ENCODE data around the gene CSH2. TPM values are rescaled to one million over a fixed set of nuclear protein-coding genes. Genes with fewer than 3 reads are reported as not detected.
"Not testable (repeated sequence)": the region's sequence is repeated elsewhere in the genome, so short reads cannot be mapped to it uniquely, and the experiment has no call there.

Gene CSH2
- total and polyA plus RNA-seq, 2 of the 8 experiments (the other 6 are each of a cell fraction or from before 2014, with no cell fraction given): 0.43 TPM; not detected in 1

DNA sequence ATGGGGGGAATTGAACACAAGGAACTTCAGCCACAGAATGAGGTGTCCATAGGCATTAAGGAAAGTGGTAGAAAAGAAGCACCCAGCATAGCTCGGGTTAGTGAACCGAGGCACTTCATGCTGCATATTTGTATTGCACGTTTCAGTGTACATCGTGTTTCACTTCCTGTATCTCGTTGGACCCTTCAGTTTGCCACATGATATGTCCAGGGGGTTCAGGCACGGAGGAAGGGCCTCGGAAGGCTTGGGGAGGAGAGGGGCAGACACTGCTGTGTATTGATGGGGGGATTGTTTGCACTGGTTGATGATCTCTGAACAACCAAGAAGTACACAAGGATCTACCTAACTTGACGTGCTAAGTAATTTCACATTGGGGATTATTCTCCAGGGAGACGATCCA is 48.9 kb upstream of the CSH2 start:
- H3K23me2 ChIP-seq (ENCODE audit: low read depth, low read length); H3K79me2 ChIP-seq (ENCODE audit: control insufficient read depth in 1 of 2, insufficient read depth in 2 of 2, low read length in 2 of 2); H2BK5ac ChIP-seq (ENCODE audit: low read depth, low read length); H3K23ac ChIP-seq (ENCODE audit: insufficient read length); H2BK120ac ChIP-seq (replicated peaks; ENCODE audit: low read depth, low read length); H3K27me3 ChIP-seq (replicated peaks in 1 of 4; ENCODE audit: control insufficient read depth in 3 of 4, extremely low read depth in 1 of 4, insufficient read depth in 3 of 4, low read length in 3 of 4); DNase-seq (ENCODE audit: low read depth in 1 of 2, low spot score in 2 of 2); H2BK20ac ChIP-seq (ENCODE audit: low read length); H4K20me1 ChIP-seq (replicated peaks in 1 of 2; ENCODE audit: control insufficient read depth in 1 of 2, insufficient read depth in 2 of 2, low read length in 2 of 2); H2BK15ac ChIP-seq (ENCODE audit: low read length); H3K27ac ChIP-seq (ENCODE audit: low read depth, low read length); H3K4ac ChIP-seq (replicated peaks; ENCODE audit: insufficient read length, low read depth, low read length); H2BK12ac ChIP-seq (ENCODE audit: low read depth, low read length); H3K79me1 ChIP-seq (ENCODE audit: low read depth, low read length); POLR2A ChIA-PET (ENCODE audit: partially characterized antibody); H3K4me1 ChIP-seq (replicated peaks in 1 of 4; ENCODE audit: control insufficient read depth in 3 of 4, insufficient read depth in 4 of 4, low read length in 3 of 4); H3K56ac ChIP-seq (replicated peaks; ENCODE audit: insufficient read length, low read depth, low read length); H3K4me2 ChIP-seq (ENCODE audit: insufficient read depth in 1 of 2, low read depth in 2 of 2, low read length in 2 of 2); H3K4me3 ChIP-seq (ENCODE audit: extremely low read depth in 1 of 4, insufficient read depth in 2 of 4, low read depth in 3 of 4, low read length in 4 of 4); H3K9me3 ChIP-seq (ENCODE audit: insufficient read depth in 2 of 2, low read depth in 1 of 2, low read length in 1 of 2); H2AK5ac ChIP-seq (ENCODE audit: low read depth, low read length); FAIRE-seq; H3K36me3 ChIP-seq (ENCODE audit: control insufficient read depth in 2 of 4, insufficient read depth in 4 of 4, low read length in 3 of 4); H4K91ac ChIP-seq (replicated peaks; ENCODE audit: insufficient read length, low read length); H2AFZ ChIP-seq (ENCODE audit: low read length); H3K14ac ChIP-seq (ENCODE audit: insufficient read length); H4K5ac ChIP-seq (ENCODE audit: insufficient read length, low read depth, low read length); H4K8ac ChIP-seq (ENCODE audit: extremely low read depth, insufficient read depth, low read length); H3K18ac ChIP-seq (ENCODE audit: extremely low read depth, low read length); H3K9ac ChIP-seq (replicated peaks in 1 of 4; ENCODE audit: extremely low read depth in 1 of 4, low read depth in 3 of 4, low read length in 3 of 4): not testable (repeated sequence)
- 91% methylated on average over 9 of the region's 9 CpGs; no CpG with 5 or more reads in 1 of the 2 experiments for WGBS, 2 experiments (ENCODE audit: extremely low coverage in 1 of 2, insufficient coverage in 1 of 2, insufficient read length in 1 of 2, insufficient replicate concordance in 2 of 2, low coverage in 1 of 2, low lambda C conversion rate in 2 of 2, missing lambda C conversion rate in 1 of 2)
- CTCF ChIA-PET (ENCODE audit: partially characterized antibody): interaction anchor here (1.1 to 9.6 kb wide), 6 partner anchors 10 to 95 kb away, joined by 3 to 164 read pairs (median 16); partner anchors contain the start of genes CD79B and CSHL1

DNA sequence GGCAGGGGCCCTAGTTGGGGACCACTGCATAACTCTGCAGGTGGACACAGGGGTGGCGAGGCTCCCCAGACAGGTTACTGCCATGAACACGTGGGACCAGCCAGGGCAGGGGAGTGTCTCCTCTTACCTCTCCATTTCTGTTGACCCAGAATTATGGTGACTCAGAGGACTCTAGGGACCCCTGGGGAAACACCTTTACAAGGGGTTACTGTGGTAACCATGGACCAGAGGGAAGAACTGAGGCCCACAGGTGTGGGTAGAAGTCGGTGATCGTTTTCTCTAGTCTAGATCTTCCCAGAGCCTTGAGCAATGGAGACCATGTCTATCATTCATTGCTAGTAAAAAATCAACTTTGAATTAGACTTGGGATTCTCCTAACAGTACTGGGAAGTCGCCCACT is 47.3 kb upstream of the CSH2 start:
- not testable (repeated sequence) for H3K27ac ChIP-seq (ENCODE audit: low read depth, low read length); H2BK5ac ChIP-seq (ENCODE audit: low read depth, low read length); H3K18ac ChIP-seq (ENCODE audit: extremely low read depth, low read length); H3K79me1 ChIP-seq (ENCODE audit: low read depth, low read length); H3K79me2 ChIP-seq (ENCODE audit: control insufficient read depth in 1 of 2, insufficient read depth in 2 of 2, low read length in 2 of 2); H2AK5ac ChIP-seq (ENCODE audit: low read depth, low read length); H3K4ac ChIP-seq (replicated peaks; ENCODE audit: insufficient read length, low read depth, low read length); H4K5ac ChIP-seq (ENCODE audit: insufficient read length, low read depth, low read length); H2AFZ ChIP-seq (ENCODE audit: low read length); H3K23ac ChIP-seq (ENCODE audit: insufficient read length); DNase-seq (ENCODE audit: low read depth in 1 of 2, low spot score in 2 of 2); H2BK15ac ChIP-seq (ENCODE audit: low read length); H3K36me3 ChIP-seq (ENCODE audit: control insufficient read depth in 2 of 4, insufficient read depth in 4 of 4, low read length in 3 of 4); H3K27me3 ChIP-seq (replicated peaks in 1 of 4; ENCODE audit: control insufficient read depth in 3 of 4, extremely low read depth in 1 of 4, insufficient read depth in 3 of 4, low read length in 3 of 4); H3K4me1 ChIP-seq (replicated peaks in 1 of 4; ENCODE audit: control insufficient read depth in 3 of 4, insufficient read depth in 4 of 4, low read length in 3 of 4); H4K8ac ChIP-seq (ENCODE audit: extremely low read depth, insufficient read depth, low read length); H3K9ac ChIP-seq (replicated peaks in 1 of 4; ENCODE audit: extremely low read depth in 1 of 4, low read depth in 3 of 4, low read length in 3 of 4); H2BK20ac ChIP-seq (ENCODE audit: low read length); H3K23me2 ChIP-seq (ENCODE audit: low read depth, low read length); H3K4me2 ChIP-seq (ENCODE audit: insufficient read depth in 1 of 2, low read depth in 2 of 2, low read length in 2 of 2); H3K56ac ChIP-seq (replicated peaks; ENCODE audit: insufficient read length, low read depth, low read length); H2BK120ac ChIP-seq (replicated peaks; ENCODE audit: low read depth, low read length); H4K20me1 ChIP-seq (replicated peaks in 1 of 2; ENCODE audit: control insufficient read depth in 1 of 2, insufficient read depth in 2 of 2, low read length in 2 of 2); FAIRE-seq; H4K91ac ChIP-seq (replicated peaks; ENCODE audit: insufficient read length, low read length); H3K14ac ChIP-seq (ENCODE audit: insufficient read length); H3K4me3 ChIP-seq (ENCODE audit: extremely low read depth in 1 of 4, insufficient read depth in 2 of 4, low read depth in 3 of 4, low read length in 4 of 4); H3K9me3 ChIP-seq (ENCODE audit: insufficient read depth in 2 of 2, low read depth in 1 of 2, low read length in 1 of 2); H2BK12ac ChIP-seq (ENCODE audit: low read depth, low read length)
- POLR2A ChIA-PET (ENCODE audit: partially characterized antibody): interaction anchor here (1.3 to 2.5 kb wide), 2 partner anchors 11 to 25 kb away, joined by 3 to 13 read pairs; partner anchors contain the start of gene CD79B
- CTCF ChIA-PET (ENCODE audit: partially characterized antibody): interaction anchor here (0.6 to 11.2 kb wide), 17 partner anchors 12 to 415 kb away, joined by 3 to 270 read pairs (median 25); partner anchors contain the start of genes CD79B and GH2
- 96% methylated on average over 5 of the region's 5 CpGs; no CpG with 5 or more reads in 1 of the 2 experiments for WGBS, 2 experiments (ENCODE audit: extremely low coverage in 1 of 2, insufficient coverage in 1 of 2, insufficient read length in 1 of 2, insufficient replicate concordance in 2 of 2, low coverage in 1 of 2, low lambda C conversion rate in 2 of 2, missing lambda C conversion rate in 1 of 2)

Data from H1 (cell line).